ENCODE data around the gene ITPK1.

Gene ITPK1

DNA sequence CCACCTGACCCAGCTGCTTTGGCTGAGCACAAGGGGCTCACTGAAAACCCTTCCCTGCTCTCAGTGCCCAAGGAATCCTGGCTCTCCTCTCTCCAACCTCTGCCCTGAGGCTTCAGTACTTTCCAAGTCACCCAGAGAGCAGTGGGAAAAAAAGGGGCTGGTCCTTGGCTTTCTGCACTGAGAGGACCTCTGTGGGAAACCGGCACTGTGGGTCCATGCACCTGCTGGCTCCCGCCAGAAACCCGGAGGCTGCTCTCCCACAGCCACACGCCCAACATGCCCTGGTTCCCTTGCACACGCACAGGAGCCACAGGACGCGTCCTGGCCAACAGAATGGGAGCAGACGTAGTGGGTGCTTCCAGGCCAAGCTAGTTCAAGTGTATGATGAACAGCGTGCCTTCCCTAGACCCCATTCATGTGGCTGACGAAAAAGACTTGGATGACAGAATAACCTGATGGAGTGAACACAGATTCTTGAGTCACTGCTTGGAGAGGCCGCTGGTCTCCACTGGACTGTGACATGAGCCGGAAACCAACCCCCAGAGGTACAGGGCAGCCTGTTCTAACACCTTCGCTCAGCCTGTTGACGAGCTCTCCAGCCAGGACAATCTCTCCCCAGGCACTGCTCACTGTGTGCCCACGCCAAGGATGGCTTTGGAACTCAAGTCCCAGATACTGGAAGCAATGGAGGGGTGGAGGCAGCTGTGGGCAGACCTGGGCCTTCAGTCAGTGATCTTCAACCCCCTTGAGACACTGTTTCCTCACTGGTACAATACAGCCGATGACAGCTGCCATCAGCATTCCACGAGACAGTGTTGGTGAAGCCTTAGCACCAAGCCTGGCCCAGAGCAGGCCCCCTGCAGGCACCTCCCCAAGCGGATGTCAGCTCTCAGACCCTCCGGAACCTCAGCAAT, 87.7 kb downstream of the ITPK1 start (continued):
- TF ChIP-seq, protein P1, sequence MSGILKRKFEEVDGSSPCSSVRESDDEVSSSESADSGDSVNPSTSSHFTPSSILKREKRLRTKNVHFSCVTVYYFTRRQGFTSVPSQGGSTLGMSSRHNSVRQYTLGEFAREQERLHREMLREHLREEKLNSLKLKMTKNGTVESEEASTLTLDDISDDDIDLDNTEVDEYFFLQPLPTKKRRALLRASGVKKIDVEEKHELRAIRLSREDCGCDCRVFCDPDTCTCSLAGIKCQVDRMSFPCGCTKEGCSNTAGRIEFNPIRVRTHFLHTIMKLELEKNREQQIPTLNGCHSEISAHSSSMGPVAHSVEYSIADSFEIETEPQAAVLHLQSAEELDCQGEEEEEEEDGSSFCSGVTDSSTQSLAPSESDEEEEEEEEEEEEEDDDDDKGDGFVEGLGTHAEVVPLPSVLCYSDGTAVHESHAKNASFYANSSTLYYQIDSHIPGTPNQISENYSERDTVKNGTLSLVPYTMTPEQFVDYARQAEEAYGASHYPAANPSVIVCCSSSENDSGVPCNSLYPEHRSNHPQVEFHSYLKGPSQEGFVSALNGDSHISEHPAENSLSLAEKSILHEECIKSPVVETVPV (CRISPR knock-in tag; IDR thresholded peaks at IDR 0.05) = no peak

DNA sequence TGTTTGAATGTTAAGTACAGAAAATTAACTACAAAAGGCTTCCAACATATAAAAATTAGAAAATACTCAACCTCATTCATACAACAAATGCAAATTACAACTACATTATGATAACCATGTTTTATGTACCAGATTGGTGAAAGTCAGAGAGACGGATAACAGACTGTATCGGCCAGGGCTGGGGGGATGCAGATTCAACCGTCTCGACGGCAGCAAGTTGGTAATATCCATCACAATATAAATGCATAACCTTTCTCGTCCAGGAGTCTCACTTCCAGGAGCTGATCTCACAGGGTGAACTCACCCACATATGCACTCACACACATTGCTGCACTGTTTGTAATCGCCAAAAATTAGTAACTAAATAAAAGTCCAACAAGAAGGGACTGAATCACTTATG, 89.4 kb downstream of the ITPK1 start:
- no peak for ATAC-seq
- TF ChIP-seq, protein P1 (CRISPR knock-in tag; IDR thresholded peaks at IDR 0.05) = no peak
- TF ChIP-seq ZNF8 (CRISPR knock-in tag; IDR thresholded peaks at IDR 0.05) = no peak
- TF ChIP-seq TCF4 (CRISPR knock-in tag; IDR thresholded peaks at IDR 0.05; ENCODE audit: borderline replicate concordance) = no peak
- TF ChIP-seq, protein P2, sequence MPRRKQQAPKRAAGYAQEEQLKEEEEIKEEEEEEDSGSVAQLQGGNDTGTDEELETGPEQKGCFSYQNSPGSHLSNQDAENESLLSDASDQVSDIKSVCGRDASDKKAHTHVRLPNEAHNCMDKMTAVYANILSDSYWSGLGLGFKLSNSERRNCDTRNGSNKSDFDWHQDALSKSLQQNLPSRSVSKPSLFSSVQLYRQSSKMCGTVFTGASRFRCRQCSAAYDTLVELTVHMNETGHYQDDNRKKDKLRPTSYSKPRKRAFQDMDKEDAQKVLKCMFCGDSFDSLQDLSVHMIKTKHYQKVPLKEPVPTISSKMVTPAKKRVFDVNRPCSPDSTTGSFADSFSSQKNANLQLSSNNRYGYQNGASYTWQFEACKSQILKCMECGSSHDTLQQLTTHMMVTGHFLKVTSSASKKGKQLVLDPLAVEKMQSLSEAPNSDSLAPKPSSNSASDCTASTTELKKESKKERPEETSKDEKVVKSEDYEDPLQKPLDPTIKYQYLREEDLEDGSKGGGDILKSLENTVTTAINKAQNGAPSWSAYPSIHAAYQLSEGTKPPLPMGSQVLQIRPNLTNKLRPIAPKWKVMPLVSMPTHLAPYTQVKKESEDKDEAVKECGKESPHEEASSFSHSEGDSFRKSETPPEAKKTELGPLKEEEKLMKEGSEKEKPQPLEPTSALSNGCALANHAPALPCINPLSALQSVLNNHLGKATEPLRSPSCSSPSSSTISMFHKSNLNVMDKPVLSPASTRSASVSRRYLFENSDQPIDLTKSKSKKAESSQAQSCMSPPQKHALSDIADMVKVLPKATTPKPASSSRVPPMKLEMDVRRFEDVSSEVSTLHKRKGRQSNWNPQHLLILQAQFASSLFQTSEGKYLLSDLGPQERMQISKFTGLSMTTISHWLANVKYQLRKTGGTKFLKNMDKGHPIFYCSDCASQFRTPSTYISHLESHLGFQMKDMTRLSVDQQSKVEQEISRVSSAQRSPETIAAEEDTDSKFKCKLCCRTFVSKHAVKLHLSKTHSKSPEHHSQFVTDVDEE (CRISPR knock-in tag; IDR thresholded peaks at IDR 0.05) = no peak
- no peak for TF ChIP-seq PPARA (CRISPR knock-in tag; IDR thresholded peaks at IDR 0.05; ENCODE audit: borderline replicate concordance)
- TF ChIP-seq ZNF565 (CRISPR knock-in tag; conservative IDR thresholded peaks at IDR 0.05; ENCODE audit: low read depth) = no peak
- TF ChIP-seq BACH2 (CRISPR knock-in tag; IDR thresholded peaks at IDR 0.05; ENCODE audit: borderline replicate concordance) = no peak
- TF ChIP-seq, protein P3, sequence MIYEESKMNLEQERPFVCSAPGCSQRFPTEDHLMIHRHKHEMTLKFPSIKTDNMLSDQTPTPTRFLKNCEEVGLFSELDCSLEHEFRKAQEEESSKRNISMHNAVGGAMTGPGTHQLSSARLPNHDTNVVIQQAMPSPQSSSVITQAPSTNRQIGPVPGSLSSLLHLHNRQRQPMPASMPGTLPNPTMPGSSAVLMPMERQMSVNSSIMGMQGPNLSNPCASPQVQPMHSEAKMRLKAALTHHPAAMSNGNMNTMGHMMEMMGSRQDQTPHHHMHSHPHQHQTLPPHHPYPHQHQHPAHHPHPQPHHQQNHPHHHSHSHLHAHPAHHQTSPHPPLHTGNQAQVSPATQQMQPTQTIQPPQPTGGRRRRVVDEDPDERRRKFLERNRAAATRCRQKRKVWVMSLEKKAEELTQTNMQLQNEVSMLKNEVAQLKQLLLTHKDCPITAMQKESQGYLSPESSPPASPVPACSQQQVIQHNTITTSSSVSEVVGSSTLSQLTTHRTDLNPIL (CRISPR knock-in tag; IDR thresholded peaks at IDR 0.05; ENCODE audit: low read depth) = no peak
- no peak for TF ChIP-seq ZNF70 (CRISPR knock-in tag; IDR thresholded peaks at IDR 0.05)
- no peak for TF ChIP-seq SNAI2 (CRISPR knock-in tag; IDR thresholded peaks at IDR 0.05)
- no peak for TF ChIP-seq ZC3H10 (CRISPR knock-in tag; IDR thresholded peaks at IDR 0.05)
- no peak for TF ChIP-seq CSDC2 (CRISPR knock-in tag; IDR thresholded peaks at IDR 0.05)
- no peak for TF ChIP-seq TOX (CRISPR knock-in tag; IDR thresholded peaks at IDR 0.05; ENCODE audit: borderline replicate concordance)
- no peak for TF ChIP-seq GLIS3 (CRISPR knock-in tag; IDR thresholded peaks at IDR 0.05)
- TF ChIP-seq ZFP3 (CRISPR knock-in tag; IDR thresholded peaks at IDR 0.05) = no peak

DNA sequence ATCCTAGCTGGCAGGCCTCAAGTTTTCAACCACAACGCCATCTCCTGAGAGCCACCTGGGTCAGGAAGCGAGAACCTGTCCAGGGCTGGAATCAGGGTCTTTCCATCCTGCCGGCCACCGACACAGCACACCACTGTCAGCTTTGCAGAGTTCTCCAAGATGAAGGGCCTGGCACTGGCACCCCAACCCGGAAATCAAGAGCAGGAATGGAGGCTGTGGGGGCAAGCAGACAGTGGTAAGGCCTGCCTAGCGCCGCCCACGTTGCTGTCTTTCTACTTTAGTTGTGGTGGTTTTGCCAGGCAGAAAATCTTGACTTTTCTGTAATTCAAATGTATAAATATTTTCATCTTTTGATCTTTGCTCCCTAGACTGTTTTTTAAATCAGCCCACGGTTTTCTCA, 90.7 kb downstream of the ITPK1 start:
- no peak for ATAC-seq
- TF ChIP-seq OSR1 (CRISPR knock-in tag; IDR thresholded peaks at IDR 0.05) = no peak
- TF ChIP-seq ZFP3 (CRISPR knock-in tag; IDR thresholded peaks at IDR 0.05) = no peak
- TF ChIP-seq BACH2 (CRISPR knock-in tag; IDR thresholded peaks at IDR 0.05; ENCODE audit: borderline replicate concordance) = no peak
- TF ChIP-seq ZNF8 (CRISPR knock-in tag; IDR thresholded peaks at IDR 0.05) = no peak

DNA sequence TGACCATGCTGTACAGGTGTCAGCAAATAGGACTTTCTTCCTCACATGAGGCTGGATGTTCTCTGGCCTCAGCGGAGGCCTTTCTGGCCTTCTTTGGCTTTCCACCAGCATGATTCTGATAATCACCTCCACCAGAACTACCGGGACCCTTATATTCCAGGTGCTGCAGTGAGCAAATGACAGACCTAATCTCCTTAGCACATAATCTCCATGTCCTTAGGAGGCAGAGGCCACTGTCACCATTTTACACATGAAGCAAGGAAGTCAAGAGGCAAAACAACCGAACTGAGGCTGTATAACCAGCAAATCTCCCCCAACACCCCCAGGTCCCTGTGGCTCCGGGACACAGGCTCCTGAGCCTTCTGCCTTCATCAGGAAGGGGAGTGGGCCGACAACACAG, 91.2 kb downstream of the ITPK1 start:
- ATAC-seq = no peak
- TF ChIP-seq ZNF8 (CRISPR knock-in tag; IDR thresholded peaks at IDR 0.05) = no peak
- no peak for TF ChIP-seq ESRRG (CRISPR knock-in tag; IDR thresholded peaks at IDR 0.05)
- TF ChIP-seq ZFP30 (CRISPR knock-in tag; IDR thresholded peaks at IDR 0.05) = no peak
- TF ChIP-seq, protein P4, sequence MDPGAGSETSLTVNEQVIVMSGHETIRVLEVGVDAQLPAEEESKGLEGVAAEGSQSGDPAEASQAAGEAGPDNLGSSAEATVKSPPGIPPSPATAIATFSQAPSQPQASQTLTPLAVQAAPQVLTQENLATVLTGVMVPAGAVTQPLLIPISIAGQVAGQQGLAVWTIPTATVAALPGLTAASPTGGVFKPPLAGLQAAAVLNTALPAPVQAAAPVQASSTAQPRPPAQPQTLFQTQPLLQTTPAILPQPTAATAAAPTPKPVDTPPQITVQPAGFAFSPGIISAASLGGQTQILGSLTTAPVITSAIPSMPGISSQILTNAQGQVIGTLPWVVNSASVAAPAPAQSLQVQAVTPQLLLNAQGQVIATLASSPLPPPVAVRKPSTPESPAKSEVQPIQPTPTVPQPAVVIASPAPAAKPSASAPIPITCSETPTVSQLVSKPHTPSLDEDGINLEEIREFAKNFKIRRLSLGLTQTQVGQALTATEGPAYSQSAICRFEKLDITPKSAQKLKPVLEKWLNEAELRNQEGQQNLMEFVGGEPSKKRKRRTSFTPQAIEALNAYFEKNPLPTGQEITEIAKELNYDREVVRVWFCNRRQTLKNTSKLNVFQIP (CRISPR knock-in tag; IDR thresholded peaks at IDR 0.05; ENCODE audit: borderline replicate concordance, low read depth) = no peak
- no peak for TF ChIP-seq ARNTL (CRISPR knock-in tag; IDR thresholded peaks at IDR 0.05; ENCODE audit: borderline replicate concordance, low read depth)
- TF ChIP-seq OSR1 (CRISPR knock-in tag; IDR thresholded peaks at IDR 0.05) = no peak
